ENCODE measurements around the gene EHD4.

Gene EHD4

DNA sequence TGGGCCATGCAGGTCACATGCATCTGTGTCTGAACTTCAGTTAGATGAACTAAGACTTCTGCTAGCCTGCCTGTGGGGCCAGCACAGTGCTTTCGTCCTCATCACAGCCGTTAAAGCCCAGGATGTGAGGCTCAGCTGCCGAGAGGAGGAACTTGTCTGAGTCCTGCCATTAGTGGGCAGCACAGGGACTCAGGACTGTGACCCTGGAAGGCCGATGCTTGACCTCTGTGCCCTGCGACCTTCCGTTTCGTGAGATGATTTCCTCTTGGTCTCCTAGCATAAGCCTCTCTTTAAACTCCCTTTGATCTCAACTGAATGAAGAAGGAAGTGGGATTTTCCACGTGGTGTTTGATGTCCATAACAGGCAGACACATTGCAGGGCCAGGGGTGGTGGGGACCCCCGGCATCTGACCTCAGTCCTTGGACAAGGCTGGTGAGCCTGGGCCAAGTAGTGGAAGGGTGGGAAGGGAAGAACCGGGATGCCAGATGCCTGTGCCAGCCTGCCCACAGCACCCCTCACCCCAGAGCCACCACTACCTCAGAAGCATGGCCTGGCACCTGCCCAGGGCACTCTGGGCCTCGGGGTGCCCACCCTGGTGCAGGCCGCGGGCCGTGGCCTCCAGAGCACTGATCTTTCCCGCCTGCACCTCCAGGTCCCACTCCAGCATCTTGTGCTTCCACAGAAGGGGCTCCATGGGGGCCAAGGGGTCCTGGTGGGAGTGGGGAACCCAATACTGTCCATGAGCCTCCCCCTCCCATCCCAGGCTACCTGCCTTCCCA is 112.1 kb downstream of the EHD4 start:
- DNase-seq (ENCODE audit: low read depth), result no peak

DNA sequence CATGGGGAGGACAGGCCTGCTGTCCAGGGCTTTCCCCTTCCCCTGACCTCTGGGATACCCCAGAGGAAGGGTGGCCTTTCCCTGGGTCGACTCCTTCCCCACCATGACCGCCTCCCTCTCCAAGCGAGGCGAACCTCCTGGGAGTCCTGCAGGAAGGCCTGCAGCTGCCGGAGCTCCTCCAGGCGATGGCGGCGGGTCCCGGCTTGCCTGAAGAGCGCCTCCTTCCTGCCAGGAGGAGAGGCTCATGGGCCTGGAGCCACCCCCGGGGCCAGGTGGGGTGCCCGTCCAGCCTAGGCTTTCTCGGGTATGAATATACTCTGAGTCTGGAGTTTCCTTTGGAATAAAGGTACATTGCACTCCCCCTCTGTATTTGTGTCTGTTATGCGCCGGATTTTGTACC is 113.6 kb downstream of the EHD4 start:
- no peak for DNase-seq (ENCODE audit: low read depth)

DNA sequence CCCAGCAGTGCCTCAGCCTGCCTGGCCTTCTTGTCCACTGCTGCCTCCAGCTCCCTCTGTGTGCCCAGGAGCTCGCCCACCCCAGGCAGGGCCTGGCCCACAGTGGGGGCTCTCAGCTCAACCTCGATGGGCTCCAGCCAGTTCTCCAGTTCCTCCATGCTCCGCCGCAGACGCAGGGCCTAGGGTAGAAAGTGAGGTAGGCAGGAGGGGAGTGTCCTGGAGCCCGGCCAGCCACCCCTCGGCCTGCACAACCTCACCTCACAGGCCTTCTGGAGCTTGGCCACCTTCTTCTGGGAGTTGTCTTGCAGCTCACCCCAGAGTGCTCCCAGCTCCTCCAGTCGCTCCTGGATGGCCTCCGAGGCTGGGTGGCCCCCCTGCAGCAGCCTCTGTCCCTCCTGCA is 115.0 kb downstream of the EHD4 start:
- no peak for DNase-seq (ENCODE audit: low read depth)

DNA sequence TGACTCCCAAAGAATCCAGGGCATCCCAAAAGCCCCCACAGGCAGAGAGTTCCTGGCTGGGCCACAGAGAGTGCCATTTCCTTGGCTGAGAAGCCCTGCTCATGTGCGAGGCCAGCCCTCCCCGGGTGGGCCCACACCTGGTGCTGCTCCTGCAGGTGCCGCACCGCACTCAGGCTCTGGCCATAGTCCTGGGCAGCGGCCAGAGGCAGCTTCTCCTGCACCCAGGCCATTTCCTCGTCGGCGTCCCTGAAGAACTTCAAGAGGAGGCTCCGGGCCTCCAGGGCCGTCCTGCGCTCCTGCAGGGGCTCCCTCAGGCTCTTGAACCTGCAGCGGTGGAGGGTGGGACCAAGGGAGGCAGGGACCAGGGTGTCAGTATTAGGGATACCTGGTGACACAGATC is 115.6 kb downstream of the EHD4 start:
- DNase-seq (ENCODE audit: low read depth), result no peak

DNA sequence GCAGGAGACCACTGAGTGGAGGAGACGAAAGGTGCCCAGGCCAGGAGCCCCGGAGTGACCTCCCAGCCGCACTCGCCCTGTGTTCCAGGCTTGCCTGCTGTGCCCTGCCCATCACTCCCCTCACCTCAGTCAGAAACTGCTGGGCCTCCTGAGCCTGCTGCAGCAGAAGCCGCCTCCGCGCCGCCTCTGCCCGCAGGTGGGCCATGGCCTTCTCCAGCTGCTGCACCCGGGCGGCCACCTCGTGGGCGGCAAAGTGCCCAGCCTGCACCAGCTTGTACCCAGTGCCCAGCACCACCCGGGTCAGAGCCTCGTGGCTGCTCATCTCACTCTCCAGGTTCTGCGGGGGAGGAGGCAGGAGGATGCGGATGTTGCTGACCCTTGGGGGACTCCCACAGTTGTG is 116.1 kb downstream of the EHD4 start:
- DNase-seq (ENCODE audit: low read depth), result no peak

DNA sequence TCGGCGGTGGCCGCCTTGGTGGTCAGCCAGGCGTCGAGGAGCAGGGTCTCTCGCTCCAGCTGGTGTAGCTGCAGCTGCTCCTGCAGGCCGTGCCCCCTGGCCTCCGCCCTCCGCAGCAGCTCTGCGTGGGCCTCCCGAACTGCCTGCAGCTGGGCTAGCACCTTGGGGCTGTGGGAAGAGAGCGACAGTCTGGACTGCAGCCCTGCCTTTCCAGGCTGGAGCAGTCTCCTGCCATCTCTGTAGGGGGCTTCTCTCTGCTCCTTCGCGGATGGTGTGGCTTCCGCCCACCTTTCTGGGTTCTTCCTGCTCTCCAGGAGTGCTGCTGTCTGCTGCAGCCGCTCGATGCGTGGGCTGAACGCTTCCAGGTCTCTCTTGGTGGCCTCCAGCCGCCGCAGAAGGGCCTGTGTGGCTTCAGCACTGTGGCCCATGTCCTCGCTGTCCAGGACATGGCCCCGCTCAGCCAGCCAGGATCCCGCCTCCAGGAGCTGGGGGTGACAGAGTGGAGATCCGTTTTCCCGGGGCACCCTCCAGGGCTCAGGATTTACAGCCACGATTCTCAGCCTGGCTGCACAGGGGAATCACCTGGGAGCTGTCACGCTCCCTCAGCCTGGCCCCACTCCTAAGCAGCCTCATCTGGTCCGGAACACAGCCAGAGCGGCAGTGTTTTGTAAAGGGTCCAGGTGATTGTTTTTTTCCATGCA is 116.9 kb downstream of the EHD4 start:
- DNase-seq (ENCODE audit: low read depth), result no peak

DNA sequence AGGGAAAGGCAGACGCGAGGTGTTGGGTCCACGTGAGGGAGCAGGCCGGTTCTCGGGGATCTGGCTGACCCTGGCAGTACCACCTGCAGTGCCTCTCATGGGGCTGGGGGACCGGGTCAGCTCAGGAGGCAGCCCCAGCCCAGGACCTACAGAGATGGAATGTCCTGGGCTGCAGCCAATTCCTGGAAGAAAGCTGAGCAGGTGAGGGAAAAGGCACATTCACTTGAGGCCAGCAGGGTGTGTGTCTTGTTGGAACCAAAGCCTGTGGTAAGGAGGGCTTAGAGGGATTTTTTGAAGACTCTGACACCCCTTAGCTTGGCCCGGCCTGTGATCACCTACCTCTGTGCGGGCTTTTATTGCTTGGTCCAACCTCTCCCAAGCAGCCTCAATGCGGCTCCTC is 117.9 kb downstream of the EHD4 start:
- no peak for DNase-seq (ENCODE audit: low read depth)

DNA sequence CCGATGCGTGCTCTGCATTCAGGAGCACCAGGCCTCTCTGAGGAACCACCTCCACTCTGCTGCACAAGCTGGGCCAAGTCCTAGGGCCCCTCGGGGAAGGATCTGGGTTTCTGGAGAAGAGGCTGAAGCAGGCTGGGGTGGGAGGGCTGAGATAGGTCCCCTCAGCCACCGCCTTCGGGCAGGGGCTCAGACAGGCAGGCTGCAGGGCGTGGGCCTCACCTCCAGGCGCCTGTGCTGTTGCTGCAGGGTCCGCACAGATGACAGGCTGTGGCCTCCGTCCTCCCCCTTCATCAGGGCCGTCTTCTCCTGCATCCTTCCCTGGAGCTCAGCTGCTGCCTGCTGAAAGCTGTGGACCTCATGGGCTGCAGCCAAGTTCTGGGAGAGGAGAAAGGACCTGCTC is 118.5 kb downstream of the EHD4 start:
- no peak for DNase-seq (ENCODE audit: low read depth)

DNA sequence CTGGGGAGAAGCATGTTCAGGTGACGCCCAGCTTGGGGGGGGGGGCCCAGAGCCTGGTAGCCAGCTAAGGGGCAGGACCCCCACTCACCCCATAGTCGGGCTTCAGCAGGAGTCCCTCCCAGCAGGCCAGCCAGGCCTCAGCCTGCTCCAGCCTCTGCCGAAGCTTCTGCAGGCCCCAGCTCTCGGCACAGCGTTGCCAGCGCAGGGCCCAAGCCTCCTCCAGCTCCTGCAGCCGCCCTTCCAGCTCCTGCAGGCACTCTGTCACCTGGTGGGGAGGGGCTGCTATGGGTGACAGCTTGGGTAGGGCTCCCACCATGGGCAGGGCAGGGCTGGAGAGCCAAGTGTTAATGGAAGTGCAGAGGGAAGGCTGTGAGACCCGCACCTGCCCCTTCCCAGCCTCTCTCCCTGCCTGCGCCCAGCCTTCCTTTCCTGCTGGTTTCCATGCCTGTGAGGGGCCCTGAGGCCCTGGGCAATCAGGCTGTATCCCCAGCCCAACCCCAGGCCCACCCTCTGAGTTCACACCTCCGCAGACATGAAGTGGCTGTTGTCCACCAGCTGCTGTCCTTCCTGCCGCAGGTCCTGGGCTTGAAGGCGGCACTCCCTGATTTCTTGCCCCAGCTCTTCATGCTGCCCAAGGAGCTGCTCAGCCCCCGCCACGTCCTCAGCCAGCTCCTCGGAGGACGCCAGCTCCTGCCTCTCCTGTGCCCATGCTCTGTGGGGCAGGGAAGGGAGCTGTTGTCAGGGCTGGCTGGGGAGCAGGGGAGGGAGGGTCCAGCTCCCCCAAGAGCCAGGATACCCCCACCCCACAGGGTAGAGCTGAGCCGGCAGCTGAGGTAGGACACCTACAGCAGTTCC is 119.4 kb downstream of the EHD4 start:
- no peak for DNase-seq (ENCODE audit: low read depth)

DNA sequence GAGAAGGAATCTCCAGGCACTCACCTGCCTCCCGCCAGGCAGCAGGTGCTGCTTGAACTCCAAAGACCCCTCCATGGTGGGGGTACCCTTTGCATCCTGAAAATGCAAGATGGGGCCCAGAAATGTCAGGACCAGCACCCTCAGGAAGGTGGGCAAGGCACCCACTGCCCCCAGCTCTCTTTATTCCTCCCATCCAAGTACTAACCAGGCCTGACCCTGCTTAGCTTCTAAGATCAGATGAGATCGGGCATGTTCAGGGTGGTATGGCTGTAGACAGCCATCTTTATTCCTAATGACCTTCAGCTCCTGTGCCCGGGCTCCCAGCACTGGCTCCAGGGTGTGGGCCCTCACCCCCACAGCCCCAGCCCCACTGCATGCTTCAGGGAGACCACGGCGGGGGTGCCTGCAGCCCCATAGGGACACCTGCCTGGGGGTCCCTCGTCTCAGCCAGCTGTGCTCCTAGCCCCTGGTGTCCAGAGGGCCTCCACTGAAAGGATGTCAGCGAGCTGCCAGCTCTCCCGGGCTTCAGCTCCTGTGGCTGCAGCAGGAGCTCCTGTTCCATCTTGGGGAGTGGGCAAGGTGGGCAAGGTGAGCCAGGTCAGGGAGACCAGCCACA is 120.5 kb downstream of the EHD4 start:
- no peak for DNase-seq (ENCODE audit: low read depth)

DNA sequence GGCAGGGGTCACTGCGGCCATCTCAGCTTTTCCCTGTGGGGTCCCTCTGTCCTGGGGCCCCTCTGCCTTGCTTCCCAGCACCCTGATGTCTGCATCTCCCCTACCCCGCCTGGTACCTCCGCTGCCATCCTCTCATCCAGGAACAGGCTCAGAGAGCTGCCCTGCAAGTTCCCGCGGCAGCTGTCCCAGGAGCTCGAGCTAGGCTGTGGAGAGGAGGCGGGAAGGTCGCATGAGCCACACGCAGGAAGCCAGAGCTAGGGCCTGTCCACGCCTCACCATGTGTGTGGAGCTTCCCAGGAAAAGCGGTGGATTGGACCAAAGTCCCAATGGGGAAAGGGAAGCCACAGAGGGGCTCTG is 121.2 kb downstream of the EHD4 start:
- DNase-seq (ENCODE audit: low read depth), result no peak

DNA sequence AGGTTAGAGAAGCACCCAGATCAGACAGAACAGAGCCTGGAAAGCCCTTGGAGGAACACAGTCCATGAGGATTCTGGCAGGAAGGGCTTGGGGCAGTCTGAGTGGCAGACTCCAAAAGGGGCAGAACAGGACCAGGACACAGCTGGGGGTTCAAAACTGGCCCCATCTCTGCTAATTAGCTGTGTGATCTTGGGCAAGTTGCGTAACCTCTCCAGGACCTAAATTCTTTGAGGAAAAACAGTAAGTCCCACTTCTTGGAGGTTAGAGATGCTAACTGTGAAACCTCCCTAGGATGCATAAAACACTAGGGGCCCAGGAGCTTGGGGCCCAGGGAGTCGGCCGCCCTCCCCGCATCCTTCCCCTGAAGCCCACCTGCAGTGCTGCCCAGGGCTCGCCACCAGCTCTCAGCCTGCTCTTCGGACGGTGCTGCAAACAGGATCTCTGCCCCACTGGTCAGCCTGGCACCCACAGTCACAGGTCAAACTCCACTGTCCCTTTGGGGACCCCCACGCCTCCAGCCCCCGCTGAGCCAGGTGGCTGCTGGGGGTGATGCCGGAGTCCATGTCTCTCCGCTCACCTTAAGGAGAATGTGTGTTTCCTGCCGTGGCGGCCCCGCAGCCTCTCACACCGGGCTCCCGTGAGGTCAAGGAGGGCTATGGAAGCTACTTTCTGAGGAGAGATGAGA is 121.7 kb downstream of the EHD4 start:
- DNase-seq (ENCODE audit: low read depth), result no peak

DNA sequence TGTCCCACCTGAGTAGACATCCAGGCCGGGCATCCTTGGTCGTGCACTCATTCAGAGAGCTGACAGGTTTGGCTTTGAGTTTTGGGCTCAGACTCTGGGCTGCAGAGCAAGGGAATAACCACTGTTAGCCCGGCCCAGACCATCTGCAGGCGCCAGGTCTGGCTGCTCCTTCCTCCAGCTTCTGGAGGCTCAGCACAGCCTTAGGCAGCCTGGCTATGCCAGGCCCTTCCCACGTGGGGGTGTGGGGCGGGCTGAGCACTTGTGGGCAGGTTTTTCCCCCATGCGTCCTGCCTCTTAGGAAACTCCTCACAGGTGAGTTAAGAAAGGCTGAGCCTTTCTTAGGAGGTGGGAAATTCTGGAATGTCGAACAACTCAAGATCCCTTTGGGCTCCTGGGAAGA is 122.5 kb downstream of the EHD4 start:
- no peak for DNase-seq (ENCODE audit: low read depth)

DNA sequence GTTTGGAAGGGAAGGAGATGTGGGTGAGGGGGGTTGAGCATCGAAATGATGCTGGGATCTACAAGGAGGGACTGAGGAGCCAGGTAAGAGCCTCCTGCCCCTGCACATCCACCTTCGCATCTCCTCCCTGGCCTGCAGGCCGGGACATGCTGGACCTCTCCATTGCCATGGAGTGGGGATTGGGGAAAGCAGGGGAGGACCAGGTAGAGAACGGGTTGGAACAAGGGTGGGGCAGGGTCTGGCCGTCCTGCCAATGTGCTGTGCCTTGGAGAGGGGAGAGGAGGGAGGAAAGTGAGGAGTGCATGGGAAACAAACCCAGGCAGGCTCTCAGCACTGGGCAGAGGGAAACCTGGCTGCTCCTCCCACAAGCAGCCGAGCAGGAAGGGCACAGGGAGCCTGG is 123.2 kb downstream of the EHD4 start:
- no peak for DNase-seq (ENCODE audit: low read depth)

DNA sequence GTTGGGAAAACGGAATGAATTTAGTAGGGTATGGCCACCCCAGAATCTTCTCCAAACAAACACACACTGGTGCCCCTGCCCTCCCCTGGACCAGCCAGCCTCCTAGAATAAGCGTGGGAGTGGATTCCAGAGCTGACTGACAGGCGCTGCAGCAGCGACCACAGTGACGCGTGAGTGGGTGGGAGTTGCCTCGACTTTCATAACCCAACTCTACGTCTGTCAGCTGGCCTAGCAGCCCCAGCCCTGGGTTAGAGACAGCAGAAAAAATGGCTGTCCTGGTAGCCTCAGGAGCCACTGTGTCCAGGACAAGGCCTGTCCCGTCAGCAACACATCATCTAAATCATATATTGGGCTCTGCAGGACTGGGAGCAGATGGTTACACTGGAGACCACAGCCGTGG is 123.7 kb downstream of the EHD4 start:
- DNase-seq (ENCODE audit: low read depth), result no peak

DNA sequence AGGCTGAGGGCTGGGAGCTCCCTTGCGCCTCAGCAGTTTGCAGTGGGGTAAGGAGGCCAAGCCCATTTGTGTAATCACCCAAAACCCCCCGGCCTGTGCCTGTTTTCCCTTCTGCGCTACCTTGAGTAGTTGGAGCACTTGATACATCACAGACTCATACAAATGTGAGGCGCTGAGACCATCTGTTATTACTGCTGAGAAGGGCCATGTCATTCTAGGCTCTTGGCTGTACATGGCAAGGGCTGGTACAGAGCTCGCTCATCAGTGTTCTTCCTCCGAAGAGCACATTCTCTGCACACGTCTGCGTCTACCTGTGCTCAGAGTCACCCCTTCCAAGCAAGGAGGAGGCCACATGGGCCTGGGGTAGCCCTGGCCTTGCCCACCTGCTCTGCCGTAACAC is 124.4 kb downstream of the EHD4 start:
- no peak for DNase-seq (ENCODE audit: low read depth)

DNA sequence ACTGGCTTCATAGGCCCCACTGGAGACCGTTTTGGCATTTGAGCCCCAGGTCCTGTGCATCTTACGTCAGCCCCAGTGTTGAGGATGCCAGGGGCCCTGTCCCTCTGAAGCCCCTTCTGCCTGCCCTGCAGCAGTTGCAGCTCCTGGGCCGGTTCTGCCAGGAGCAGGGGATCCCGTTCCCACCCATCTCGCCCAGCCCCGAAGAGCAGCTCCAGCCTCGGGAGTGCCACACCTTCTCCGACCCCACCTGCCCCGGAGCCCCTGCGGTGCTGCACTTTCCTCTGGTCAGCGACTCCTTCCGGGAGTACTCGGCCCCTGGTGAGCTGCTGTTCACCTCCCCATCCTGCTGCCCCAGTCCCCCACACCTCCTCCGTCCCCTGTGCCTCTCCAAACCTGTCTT is 125.2 kb downstream of the EHD4 start:
- no peak for DNase-seq (ENCODE audit: low read depth)

All from iris pigment epithelial cell (primary cell).